HepG2 (cell line): ENCODE measurements around the gene SPG7. TPM values are rescaled to one million over a fixed set of nuclear protein-coding genes. Genes with fewer than 3 reads are reported as not detected.

Experiments used
- ARID2 ChIP-seq: sonication (generic); formaldehyde crosslinking; IDR thresholded peaks from 2 replicates; pipeline ENCODE4 v1.8.1; 2022; ENCODE audit warnings: mild to moderate bottlenecking, missing genetic modification reagents, borderline replicate concordance
- DMTF1 ChIP-seq: sonication (generic); formaldehyde crosslinking; IDR thresholded peaks from 2 replicates; pipeline ENCODE4 v1.4.0; 2020; ENCODE audit warnings: mild to moderate bottlenecking, missing genetic modification reagents
- EED ChIP-seq: sonication (generic); formaldehyde crosslinking; IDR thresholded peaks from 2 replicates; pipeline ENCODE4 v1.5.0; 2020; ENCODE audit warnings: mild to moderate bottlenecking, missing genetic modification reagents
- EHMT2 ChIP-seq: fragments of 200-600 bp; sonication (generic); IDR thresholded peaks from 2 replicates; pipeline ENCODE4 v1.7.0; 2017; ENCODE audit warnings: antibody characterized with exemption, low read depth, low read length, borderline replicate concordance
- EP300 ChIP-seq, 3 experiments: sonication (generic) in 1 of 3; formaldehyde crosslinking in 1 of 3; IDR thresholded peaks; 2 replicates each; pipeline versions ENCODE4 v1.5.1 to v1.6.1; 2011 to 2020; ENCODE audit warnings: low read depth in 2 of 3, low read length in 2 of 3, borderline replicate concordance in 1 of 3, improper control_type of control experiment in 1 of 3, mild to moderate bottlenecking in 1 of 3, missing genetic modification reagents in 1 of 3, moderate library complexity in 1 of 3
- FOSL2 ChIP-seq: sonication (generic); formaldehyde crosslinking; IDR thresholded peaks from 2 replicates; pipeline ENCODE4 v1.4.0; 2020; ENCODE audit warnings: missing genetic modification reagents
- GLI4 ChIP-seq: sonication (generic); formaldehyde crosslinking; IDR thresholded peaks from 2 replicates; pipeline ENCODE4 v1.5.1; 2020; ENCODE audit warnings: missing genetic modification reagents, mild to moderate bottlenecking, moderate library complexity, borderline replicate concordance
- HDAC1 ChIP-seq: sonication (generic); formaldehyde crosslinking; IDR thresholded peaks from 2 replicates; pipeline ENCODE4 v1.5.1; 2020; ENCODE audit warnings: mild to moderate bottlenecking, missing genetic modification reagents
- HMGXB4 ChIP-seq, 2 experiments: sonication (generic) in 1 of 2; formaldehyde crosslinking in 1 of 2; IDR thresholded peaks; 2 replicates each; pipeline versions ENCODE4 v1.4.0 to v1.6.1; 2018 to 2020; ENCODE audit warnings: missing genetic modification reagents in 2 of 2, borderline replicate concordance in 1 of 2, low read depth in 1 of 2, mild to moderate bottlenecking in 1 of 2, missing biosample characterization in 1 of 2
- IRX3 ChIP-seq: sonication (generic); formaldehyde crosslinking; IDR thresholded peaks from 2 replicates; pipeline ENCODE4 v1.8.1; 2023; ENCODE audit warnings: mild to moderate bottlenecking, low read depth, missing genetic modification reagents, borderline replicate concordance
- SATB2 ChIP-seq: sonication (generic); formaldehyde crosslinking; IDR thresholded peaks from 2 replicates; pipeline ENCODE4 v1.5.0; 2020; ENCODE audit warnings: missing genetic modification reagents
- SRSF9 ChIP-seq: fragments of 200-400 bp; formaldehyde crosslinking; IDR thresholded peaks from 2 replicates; pipeline ENCODE4 v1.6.1; 2018; ENCODE audit warnings: borderline replicate concordance, mild to moderate bottlenecking, low read depth, low read length; ENCODE audit not compliant: insufficient read depth, poor library complexity, severe bottlenecking
- THAP11 ChIP-seq: IDR thresholded peaks from 2 replicates; pipeline ENCODE4 v1.6.1; 2016; ENCODE audit warnings: missing biosample characterization, missing genetic modification reagents
- ZC3H4 ChIP-seq: sonication (generic); formaldehyde crosslinking; IDR thresholded peaks from 2 replicates; pipeline ENCODE4 v1.4.0; 2020; ENCODE audit warnings: missing genetic modification reagents, borderline replicate concordance
- ZGPAT ChIP-seq: IDR thresholded peaks from 2 replicates; pipeline ENCODE4 v1.6.1; 2016; ENCODE audit warnings: mild to moderate bottlenecking
- ZMYM3 ChIP-seq: sonication (generic); formaldehyde crosslinking; IDR thresholded peaks from 2 replicates; pipeline ENCODE4 v1.5.1; 2020; ENCODE audit warnings: mild to moderate bottlenecking, missing genetic modification reagents
- ZNF296 ChIP-seq: sonication (generic); formaldehyde crosslinking; conservative IDR thresholded peaks from 2 replicates; pipeline ENCODE4 v1.5.0; 2020; ENCODE audit warnings: mild to moderate bottlenecking, missing genetic modification reagents
- ZNF513 ChIP-seq: sonication (generic); formaldehyde crosslinking; conservative IDR thresholded peaks from 2 replicates; pipeline ENCODE4 v1.5.0; 2020; ENCODE audit warnings: missing genetic modification reagents
- ZNF652 ChIP-seq: IDR thresholded peaks from 2 replicates; pipeline ENCODE4 v1.6.1; 2016; ENCODE audit warnings: low read depth, borderline replicate concordance
- ZNF781 ChIP-seq: sonication (generic); formaldehyde crosslinking; IDR thresholded peaks from 2 replicates; pipeline ENCODE4 v1.5.1; 2020; ENCODE audit warnings: borderline replicate concordance, mild to moderate bottlenecking, missing genetic modification reagents; ENCODE audit errors: not compliant biosample characterization
- ZNF83 ChIP-seq: sonication (generic); formaldehyde crosslinking; IDR thresholded peaks from 2 replicates; pipeline ENCODE4 v1.4.0; 2020; ENCODE audit warnings: missing genetic modification reagents, mild to moderate bottlenecking, borderline replicate concordance
- ZNF883 ChIP-seq: sonication (generic); formaldehyde crosslinking; IDR thresholded peaks from 2 replicates; pipeline ENCODE4 v1.5.1; 2020; ENCODE audit warnings: mild to moderate bottlenecking, missing genetic modification reagents; ENCODE audit errors: not compliant biosample characterization
- polyA plus RNA-seq, 8 experiments: library from polyadenylated mRNA; depleted of rRNA in 3 of 8; stranded (reverse) in 7 of 8; unstranded in 1 of 8; fragments of >200 nt; fragmentation: Illumina TruSeq in 4 of 8; extraction: Trizol in 4 of 8; gene quantifications; 2 replicates each; pipeline versions ENCODE4 v1.2.1 to v1.2.3, GENCODE V29; 2011 to 2016; ENCODE audit warnings: low read depth in 4 of 8, missing spikeins in 1 of 8, mixed read lengths in 1 of 8; ENCODE audit not compliant: insufficient read depth in 1 of 8
- total RNA-seq, 5 experiments: library from RNA; depleted of rRNA; stranded (reverse); fragments of >200 nt; fragmentation: Illumina TruSeq; extraction: Trizol; gene quantifications; 2 replicates each; pipeline ENCODE4 v1.2.3, GENCODE V29; 2016; ENCODE audit warnings: low read depth in 1 of 5

Gene SPG7
- total and polyA plus RNA-seq, 2 of the 13 experiments (the other 11 are each of a cell fraction or from before 2014, with no cell fraction given), result 66.0 to 136 TPM

GRCh38 chr16:89491238-89491869 lies 16.8 kb upstream of the SPG7 start (continued):
- TF ChIP-seq EP300 (IDR thresholded peaks at IDR 0.05; ENCODE audit: low read depth in 2 of 2, low read length in 2 of 2) (no peak), EP300 (CRISPR knock-in tag; IDR thresholded peaks at IDR 0.05; ENCODE audit: borderline replicate concordance) (no peak), HDAC1 (no peak), EED (CRISPR knock-in tag) (no peak), SATB2 (CRISPR knock-in tag) (no peak), ZNF781 (CRISPR knock-in tag) (no peak), DMTF1 (no peak), ZNF652 (CRISPR knock-in tag) (no peak), GLI4 (CRISPR knock-in tag) (no peak), ARID2 (CRISPR knock-in tag) (no peak), HMGXB4 (CRISPR knock-in tag; IDR thresholded peaks at IDR 0.05; ENCODE audit: borderline replicate concordance in 1 of 2, low read depth in 1 of 2) (no peak; a peak in 1 of 4 replicates), ZC3H4 (CRISPR knock-in tag) (no peak), ZNF83 (no peak), ZNF296 (CRISPR knock-in tag) (0 out of 2 replicates have a peak, but pooled peaks have one; percentile 1), ZMYM3 (CRISPR knock-in tag) (no peak), ZNF883 (no peak), THAP11 (CRISPR knock-in tag) (no peak), IRX3 (CRISPR knock-in tag) (no peak), EHMT2 (no peak), ZGPAT (CRISPR knock-in tag) (no peak), ZNF513 (no peak), FOSL2 (CRISPR knock-in tag) (no peak), SRSF9 (no peak)
